Right forelimb (tissue), 1 donor: Measurements from ENCODE around the gene RHCG.

Experiments
- DNase-seq: peaks from one replicate; pipeline ENCODE4 v3.0.0-alpha.2; 2018

Gene RHCG

GRCh38 chr15:89442671-89443307 is 53.6 kb downstream of the RHCG start:
- no peak for DNase-seq

- DNase-seq, result no peak
These were observed 54.2 kb downstream of the RHCG start for GRCh38 chr15:89442155-89442554.

- DNase-seq, result no peak
These were observed 55.0 kb downstream of the RHCG start for GRCh38 chr15:89441295-89441812.

DNA sequence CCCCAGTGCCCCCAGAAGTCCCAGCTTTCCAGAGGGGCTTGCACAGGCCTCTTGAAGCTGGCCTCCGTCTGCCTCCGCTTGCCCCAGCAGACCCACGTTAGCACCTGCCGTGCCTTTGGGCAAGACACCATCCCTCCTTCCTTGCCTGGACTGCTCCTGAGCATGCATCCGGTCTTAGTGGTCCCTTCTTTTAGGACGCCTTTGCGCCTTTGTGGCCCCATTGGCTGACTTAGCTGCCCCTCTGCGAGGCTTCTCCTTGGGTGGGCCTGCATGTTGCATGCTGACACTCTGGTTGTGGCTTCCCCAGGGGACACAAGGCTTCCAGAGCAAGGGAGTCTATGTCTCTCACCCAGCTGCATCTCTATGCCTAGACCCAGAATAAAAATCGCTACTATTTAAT is 56.6 kb downstream of the RHCG start:
- no peak for DNase-seq

- no peak for DNase-seq
These were observed 59.6 kb downstream of the RHCG start for GRCh38 chr15:89436560-89437311.

DNA sequence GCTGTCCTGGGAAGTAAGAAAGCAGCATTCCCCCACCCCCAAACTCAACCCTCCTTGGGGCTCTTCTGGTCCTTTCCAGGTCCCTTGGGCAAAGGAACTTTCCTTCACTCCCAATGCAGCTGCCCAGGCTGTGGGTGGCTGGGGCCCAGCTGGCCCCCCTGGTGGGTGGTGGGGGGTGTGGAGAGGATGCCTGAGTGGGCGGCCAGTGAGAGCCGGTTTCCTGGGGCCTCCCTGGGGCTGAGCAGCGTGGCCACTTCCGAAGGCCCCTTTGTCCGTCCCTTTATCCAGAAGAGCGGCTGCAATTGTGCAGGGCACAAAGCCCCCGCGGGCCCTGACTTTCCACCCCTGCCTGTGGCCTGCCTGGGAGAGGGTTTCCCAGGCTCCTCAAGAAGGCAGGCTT is 61.0 kb downstream of the RHCG start:
- no peak for DNase-seq

DNA sequence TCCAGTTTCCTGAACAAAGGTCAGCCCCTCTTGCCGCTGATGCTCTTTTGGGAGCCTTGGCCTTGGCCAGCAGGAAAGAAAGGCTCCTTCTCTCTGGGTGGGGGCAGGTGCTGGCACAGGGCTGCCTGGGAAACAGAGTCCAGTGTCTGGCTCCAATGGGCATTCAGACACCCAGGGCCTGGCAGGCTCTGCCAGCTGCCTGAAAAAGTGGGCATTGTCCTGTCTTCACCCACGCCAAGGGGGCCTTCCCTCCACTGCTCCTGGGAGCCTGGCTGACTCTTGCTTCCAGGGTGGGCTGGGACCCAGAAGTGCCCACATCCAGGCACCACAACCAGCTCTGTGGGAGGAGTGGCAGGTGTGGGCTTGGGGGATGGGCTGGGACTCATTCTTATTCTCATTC is 62.7 kb downstream of the RHCG start:
- no peak for DNase-seq

DNA sequence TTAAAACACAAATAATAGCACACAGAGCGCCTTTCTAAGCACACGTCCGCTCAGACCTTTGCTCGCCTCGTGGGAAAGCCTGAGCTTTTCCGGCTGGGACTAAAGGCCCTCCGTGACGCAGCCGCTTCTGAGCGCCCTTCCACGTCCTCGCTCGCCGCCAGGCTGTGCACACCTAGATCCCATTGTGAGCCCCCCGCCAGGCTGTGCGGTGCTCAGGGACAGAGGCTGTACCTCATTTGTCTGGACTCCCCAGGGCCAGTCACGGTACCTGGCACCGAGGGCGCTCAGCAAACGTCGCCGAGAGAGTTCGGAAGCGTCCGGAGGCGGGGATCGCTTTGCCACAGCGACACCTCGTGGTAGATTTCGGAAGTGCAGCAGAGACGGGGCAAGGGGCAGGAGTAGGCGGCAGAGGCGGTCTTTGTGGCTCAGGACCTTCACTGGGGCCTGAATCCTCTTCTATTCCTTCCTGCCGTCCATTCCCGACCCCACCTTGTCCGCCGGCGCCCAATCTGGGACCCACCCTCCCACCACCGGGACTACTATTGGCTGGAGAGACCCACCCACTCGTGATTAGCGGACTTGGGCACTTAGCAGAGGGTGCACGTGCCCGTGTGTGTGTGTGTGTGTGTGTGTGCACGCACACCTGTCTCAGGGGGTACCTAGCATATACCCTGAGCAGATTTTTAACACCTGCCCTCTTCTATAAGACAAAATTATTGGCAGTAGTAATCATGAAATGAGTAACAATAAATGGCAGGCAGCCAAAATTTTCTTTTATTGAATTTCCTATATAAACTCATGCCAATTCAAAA is 65.6 kb downstream of the RHCG start:
- DNase-seq, result peak; percentile 92

- no peak for DNase-seq
These were observed 66.4 kb downstream of the RHCG start for GRCh38 chr15:89429986-89430385.

DNA sequence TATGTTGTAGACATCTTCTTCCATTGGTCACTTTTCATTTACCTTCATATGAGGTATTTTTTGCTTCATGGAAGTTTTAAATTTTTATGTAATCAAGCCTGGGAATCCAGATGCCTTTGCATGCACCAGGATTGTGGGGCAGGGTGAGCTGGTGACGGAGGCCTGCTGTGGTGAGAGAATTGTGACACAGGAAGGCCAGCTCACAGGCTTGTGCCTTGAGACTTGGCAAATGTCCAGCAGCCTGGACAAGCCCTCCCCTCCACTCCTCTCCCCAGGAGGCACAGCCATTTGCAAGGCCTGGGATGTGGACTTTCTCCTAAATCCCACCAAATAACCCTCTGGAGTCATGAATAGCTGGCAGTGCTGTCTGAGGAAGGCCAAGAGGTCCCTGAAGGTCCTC is 67.4 kb downstream of the RHCG start:
- no peak for DNase-seq

- no peak for DNase-seq
These were observed 68.1 kb downstream of the RHCG start for GRCh38 chr15:89428246-89428645.

- DNase-seq, result no peak
These were observed 69.9 kb downstream of the RHCG start for GRCh38 chr15:89426500-89426899.

- DNase-seq, result no peak
These were observed 72.4 kb downstream of the RHCG start for GRCh38 chr15:89423981-89424380.
